Endothelial cell (in vitro differentiated cells): ENCODE results near the gene KHK. TPM values are rescaled to one million over a fixed set of nuclear protein-coding genes. Genes with fewer than 3 reads are reported as not detected.
A peak's percentile ranks its signal among the peaks of the same experiment; 100 is the strongest.

ENCODE experiments used
- DNase-seq: peaks from one replicate; pipeline ENCODE4 v3.0.0; 2021; ENCODE audit warnings: low spot score
- H3K27ac Mint-ChIP-seq: one replicate; pipeline ENCODE4 v1.8.0; 2021; ENCODE audit warnings: mixed read lengths, inconsistent platforms; ENCODE audit not compliant: unreplicated experiment
- H3K27me3 Mint-ChIP-seq: one replicate; pipeline ENCODE4 v1.8.0; 2021; ENCODE audit warnings: mild to moderate bottlenecking, moderate library complexity, mixed read lengths, inconsistent platforms; ENCODE audit not compliant: unreplicated experiment
- H3K36me3 Mint-ChIP-seq: one replicate; pipeline ENCODE4 v1.8.0; 2021; ENCODE audit warnings: mild to moderate bottlenecking, low read depth, mixed read lengths, inconsistent platforms; ENCODE audit not compliant: unreplicated experiment
- H3K4me1 Mint-ChIP-seq: one replicate; pipeline ENCODE4 v1.8.0; 2021; ENCODE audit warnings: mild to moderate bottlenecking, mixed read lengths, inconsistent platforms; ENCODE audit not compliant: unreplicated experiment
- H3K4me3 Mint-ChIP-seq: one replicate; pipeline ENCODE4 v1.8.0; 2021; ENCODE audit warnings: mild to moderate bottlenecking, mixed read lengths, inconsistent platforms; ENCODE audit not compliant: unreplicated experiment
- H3K9me3 Mint-ChIP-seq: one replicate; pipeline ENCODE4 v1.8.0; 2021; ENCODE audit warnings: mixed read lengths, inconsistent platforms; ENCODE audit not compliant: unreplicated experiment
- CTCF ChIP-seq: fragments of 200-600 bp; sonication (generic); IDR thresholded peaks from one replicate; pipeline ENCODE4 v1.5.0; 2021; ENCODE audit warnings: antibody characterized with exemption; ENCODE audit not compliant: unreplicated experiment
- total RNA-seq: library from RNA; stranded (reverse); fragmentation: NEBNext Ultra II Directional; extraction: Animal tissue kit (Norgen Biotek cat#: 25700); gene quantifications from one replicate; pipeline ENCODE4 v1.2.1, GENCODE V29; 2021; ENCODE audit not compliant: unreplicated experiment

KHK gene
- total RNA-seq, 1 donor from 2014 or later, result 1.4 TPM

GRCh38 chr2:27087823-27088410, 1.3 kb downstream of the KHK start:
- Mint-ChIP-seq H3K4me3 (peak overlapping the region; percentile 7), H3K9me3 (no peaks in the 10 kb centered on the region), H3K27ac (no peak overlapping the region), H3K4me1 (peaks cover 13% of the 10 kb centered on the region), H3K27me3 (peaks cover 9% of the 10 kb centered on the region), H3K36me3 (no peaks in the 10 kb centered on the region)
- TF ChIP-seq CTCF, result no peak
- DNase-seq, result no peak

GRCh38 chr2:27088634-27089033, 2.1 kb downstream of the KHK start:
- TF ChIP-seq CTCF, result no peak
- Mint-ChIP-seq H3K4me1 (peaks cover 13% of the 10 kb centered on the region), H3K27ac (no peak overlapping the region), H3K4me3 (no peak overlapping the region), H3K27me3 (peaks cover 8% of the 10 kb centered on the region), H3K36me3 (no peaks in the 10 kb centered on the region), H3K9me3 (no peaks in the 10 kb centered on the region)
- DNase-seq, result no peak

GRCh38 chr2:27089111-27089954, 2.8 kb downstream of the KHK start:
- Mint-ChIP-seq H3K9me3 (no peaks in the 10 kb centered on the region), H3K27ac (no peak overlapping the region), H3K4me1 (peaks cover 13% of the 10 kb centered on the region), H3K4me3 (no peak overlapping the region), H3K36me3 (no peaks in the 10 kb centered on the region), H3K27me3 (peaks cover 8% of the 10 kb centered on the region)
- no peak for TF ChIP-seq CTCF
- DNase-seq, result no peak

GRCh38 chr2:27091746-27092695, 5.4 kb downstream of the KHK start:
- H3K4me1 Mint-ChIP-seq, result peaks cover 17% of the 10 kb centered on the region
- H3K36me3 Mint-ChIP-seq, result no peaks in the 10 kb centered on the region
- peaks cover 11% of the 10 kb centered on the region for H3K27me3 Mint-ChIP-seq
- H3K27ac Mint-ChIP-seq, result no peak overlapping the region
- no peaks in the 10 kb centered on the region for H3K9me3 Mint-ChIP-seq
- no peak for TF ChIP-seq CTCF
- no peak overlapping the region for H3K4me3 Mint-ChIP-seq
- DNase-seq, result no peak
